NCI-H146 treated with DMSO at 0.1 percent for 48 hours (cell line): ENCODE data around the gene TPX2.
A peak's percentile ranks its signal among the peaks of the same experiment; 100 is the strongest.

Source experiments
- DNase-seq: peaks from one replicate; lab custom pipeline; 2025; ENCODE audit not compliant: unreplicated experiment; lab: John Stamatoyannopoulos, UW

The TPX2 gene

DNA sequence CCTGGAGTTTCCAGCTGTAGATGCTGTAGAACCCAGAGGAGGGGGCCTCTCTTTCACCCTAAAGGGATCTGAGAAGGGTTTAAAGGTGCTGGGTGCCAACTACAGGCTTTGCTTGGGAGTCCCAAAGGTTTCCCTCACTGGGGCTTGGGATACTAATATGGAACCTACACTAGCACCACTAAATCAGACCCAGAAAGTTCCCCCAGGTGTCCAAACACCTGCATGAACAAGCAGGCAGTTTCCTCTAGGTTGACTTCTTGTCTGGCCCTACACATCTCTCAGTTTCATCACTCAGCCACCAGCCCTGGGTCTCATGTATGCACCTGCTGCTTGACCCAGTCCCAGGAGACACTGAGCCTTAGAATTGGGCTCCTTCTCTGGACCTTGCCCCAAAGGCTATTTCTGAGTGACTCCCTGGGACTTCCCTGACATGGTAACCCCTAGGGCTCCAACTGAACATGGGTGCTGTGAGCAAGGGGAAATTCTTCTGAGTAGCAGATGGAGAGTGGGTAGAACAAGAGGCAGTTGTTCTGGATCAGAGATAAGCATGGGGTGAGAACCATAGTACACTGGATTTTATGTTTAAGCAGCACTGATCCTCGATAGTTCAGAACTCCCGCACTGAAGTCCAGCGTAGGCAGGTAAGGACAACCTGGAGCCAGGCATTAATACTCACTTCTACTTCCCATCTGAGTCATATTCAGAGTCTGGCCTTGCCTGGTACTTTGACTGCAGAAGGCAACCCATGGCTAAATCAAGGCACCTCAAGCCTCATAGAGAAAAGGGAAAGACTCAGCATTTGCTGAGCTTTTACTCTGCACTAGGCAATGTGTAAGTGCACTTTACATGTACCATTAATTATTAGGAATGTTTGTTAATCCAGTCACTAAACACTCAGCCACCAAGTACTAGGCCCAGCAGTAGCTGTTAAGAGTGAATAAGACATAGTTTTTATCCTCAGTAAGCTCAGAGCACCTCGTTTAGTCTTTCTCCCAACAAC lies 33.2 kb upstream of the TPX2 start:
- DNase-seq: no peak

DNA sequence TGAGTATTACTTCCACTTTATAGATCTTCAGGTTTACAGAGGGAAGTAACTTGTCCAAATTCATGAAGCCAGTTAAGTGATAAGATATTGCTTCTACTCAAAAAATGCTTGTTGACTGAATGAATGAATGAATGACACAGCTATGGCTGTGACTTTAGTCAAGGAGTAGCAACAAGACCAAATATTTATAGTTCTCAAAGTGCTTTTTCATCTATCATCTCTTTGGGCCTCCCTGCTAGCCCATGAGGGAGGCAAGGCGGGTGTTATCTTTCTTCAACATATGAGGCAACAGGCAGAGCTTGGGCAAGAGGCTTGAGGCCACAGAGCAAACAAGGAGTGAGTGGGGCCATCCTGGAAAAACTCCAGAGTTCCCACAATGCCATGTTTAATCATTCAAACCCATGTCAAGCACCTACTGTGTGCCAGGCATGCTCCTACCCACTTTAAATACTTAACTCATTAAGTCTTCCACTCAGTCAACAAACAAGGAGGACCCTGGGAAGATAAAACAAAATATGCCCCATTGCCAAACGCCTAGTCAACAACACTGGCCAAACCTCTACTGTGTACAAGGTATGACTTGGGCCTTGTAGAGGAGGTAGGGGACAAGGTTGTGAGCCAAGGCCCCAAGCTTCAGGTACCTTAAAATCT lies 32.4 kb upstream of the TPX2 start:
- no peak for DNase-seq

DNA sequence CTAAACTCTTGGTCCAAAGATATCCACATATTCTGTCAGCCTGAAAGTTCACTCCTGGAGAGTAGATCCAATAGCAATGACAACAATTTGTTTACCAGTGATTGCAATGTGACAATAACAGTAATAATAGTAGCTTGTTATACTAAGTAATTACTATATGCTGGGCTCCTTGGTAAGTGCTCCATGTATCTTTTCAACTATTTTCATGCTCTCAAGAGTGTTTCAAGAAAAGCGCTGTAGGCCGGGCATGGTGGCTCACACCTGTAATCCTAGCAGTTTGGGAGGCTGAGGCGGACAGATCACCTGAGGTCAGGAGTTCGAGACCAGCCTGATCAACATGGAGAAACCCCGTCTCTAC lies 31.9 kb upstream of the TPX2 start:
- DNase-seq: no peak

DNA sequence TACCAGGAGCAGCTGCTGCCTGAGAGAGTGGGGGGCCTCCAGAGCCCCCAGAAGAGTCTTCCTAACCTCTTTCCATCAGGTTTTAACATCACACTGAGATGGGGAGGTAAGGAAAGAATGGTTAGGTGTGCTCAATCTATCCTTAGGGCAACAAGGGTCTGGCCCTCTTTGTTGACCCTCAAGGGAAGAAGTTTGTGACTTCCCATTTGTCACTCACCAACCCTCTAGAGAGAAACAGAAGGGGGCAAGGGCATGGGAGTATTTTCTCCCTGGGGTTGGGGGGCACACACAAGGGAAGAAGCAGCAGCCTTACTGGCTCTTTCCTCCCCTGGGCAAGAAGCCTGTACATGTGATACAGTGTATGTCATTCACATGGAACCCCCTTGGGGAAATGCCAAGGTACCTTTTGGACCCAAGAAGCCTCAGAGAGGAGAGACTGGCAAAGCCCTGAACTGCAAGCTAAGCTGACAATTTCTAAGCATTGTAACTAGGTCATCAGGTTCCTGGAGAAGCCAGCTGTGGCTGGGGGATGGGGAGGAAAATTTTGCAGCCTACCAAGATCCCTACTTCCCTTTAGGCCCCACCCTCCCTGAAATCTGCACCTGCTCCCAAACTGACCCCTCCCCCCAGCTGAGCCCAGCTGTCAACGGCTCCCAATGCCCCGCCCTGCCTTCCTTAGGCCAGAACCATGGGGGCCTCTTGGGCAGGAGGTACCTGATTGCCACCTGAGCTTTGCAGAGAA lies 30.9 kb upstream of the TPX2 start:
- DNase-seq: peak; percentile 99

DNA sequence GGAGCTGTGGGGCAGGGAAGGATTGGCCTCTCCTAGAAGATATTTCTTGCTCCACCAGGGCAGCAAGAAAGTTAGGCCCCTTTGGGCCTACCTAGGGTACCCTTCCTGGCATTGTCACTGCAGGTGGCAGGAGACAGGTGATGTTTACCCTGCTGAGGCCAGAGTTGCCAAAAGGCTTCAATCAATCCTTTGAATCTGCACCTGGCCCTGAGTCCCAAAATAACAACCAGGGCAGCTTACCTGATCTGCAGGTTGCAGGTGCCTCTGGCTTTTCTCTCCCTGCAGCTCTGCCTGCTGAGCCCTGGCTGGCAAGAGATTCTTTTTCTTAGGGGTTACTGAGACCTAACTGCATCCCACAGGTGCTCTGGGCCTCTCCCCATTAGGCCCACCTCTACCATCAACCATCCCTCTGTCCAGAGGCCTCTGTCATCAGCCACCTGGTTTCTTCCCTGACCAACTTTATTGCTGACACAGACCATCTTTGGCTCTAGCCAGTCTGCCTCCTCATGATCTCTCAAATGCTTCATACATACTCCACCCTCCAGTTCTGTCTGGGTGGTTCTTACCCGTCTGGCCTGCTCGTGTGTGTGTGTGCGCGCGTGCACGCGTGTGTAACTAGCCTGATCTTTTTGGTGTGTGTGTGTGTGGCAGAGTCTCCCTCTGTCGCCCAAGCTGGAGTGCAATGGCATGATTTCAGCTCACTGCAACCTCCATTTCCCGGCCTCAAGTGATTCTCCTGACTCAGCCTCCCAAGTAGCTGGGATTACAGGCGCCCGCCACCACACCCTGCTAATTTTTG lies 30.2 kb upstream of the TPX2 start:
- DNase-seq: peak; percentile 99

DNA sequence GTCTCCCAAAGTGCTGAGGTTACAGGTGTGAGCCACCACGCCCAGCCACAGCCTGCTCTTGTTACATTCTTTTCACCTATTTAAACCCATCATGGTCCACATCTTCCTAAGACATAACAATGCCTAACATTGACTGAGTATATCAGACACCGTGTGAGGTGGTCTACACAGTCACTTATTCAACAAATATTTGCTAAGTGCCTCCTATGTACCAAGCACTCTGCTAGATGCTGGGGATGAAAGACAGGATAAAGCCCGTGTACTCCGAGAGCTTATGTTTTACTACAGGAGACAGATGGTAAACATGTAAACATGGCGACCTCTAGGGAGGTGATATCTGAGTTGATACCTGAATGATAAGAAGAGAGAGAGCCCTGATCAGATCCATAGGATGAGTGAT lies 29.2 kb upstream of the TPX2 start:
- DNase-seq: no peak

DNA sequence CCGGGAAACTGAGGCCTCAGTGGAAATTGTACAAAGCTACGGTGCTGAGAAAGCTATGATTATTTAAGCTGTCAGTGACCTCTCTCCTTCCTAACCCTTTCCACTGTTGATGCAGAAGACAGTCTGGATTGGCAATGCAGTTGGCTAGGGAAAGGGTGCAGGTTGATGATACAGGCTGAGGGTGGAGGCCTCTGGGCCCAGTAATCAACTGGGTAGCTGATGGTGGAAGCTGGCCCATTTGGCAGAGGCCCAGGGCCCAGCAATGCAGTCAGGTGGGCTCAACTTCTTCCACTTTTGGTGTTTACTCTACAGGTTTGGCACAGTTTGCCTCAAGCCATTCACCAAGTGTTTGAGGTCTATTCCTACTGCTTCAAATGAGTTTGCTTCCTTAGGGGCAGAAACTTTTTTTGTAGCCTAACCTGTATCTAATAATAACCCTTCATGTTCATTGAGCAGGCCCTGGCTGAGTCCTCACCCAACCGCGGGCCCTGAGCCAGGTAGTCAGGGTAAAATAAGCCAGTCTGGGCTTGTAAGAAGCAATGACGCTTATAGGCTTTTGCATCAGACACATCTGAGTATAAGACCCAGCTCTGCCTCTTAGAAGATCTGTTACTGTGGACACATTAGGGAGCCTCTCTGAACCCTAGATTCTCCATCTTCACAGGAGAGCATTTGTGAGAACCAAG lies 28.5 kb upstream of the TPX2 start:
- no peak for DNase-seq

DNA sequence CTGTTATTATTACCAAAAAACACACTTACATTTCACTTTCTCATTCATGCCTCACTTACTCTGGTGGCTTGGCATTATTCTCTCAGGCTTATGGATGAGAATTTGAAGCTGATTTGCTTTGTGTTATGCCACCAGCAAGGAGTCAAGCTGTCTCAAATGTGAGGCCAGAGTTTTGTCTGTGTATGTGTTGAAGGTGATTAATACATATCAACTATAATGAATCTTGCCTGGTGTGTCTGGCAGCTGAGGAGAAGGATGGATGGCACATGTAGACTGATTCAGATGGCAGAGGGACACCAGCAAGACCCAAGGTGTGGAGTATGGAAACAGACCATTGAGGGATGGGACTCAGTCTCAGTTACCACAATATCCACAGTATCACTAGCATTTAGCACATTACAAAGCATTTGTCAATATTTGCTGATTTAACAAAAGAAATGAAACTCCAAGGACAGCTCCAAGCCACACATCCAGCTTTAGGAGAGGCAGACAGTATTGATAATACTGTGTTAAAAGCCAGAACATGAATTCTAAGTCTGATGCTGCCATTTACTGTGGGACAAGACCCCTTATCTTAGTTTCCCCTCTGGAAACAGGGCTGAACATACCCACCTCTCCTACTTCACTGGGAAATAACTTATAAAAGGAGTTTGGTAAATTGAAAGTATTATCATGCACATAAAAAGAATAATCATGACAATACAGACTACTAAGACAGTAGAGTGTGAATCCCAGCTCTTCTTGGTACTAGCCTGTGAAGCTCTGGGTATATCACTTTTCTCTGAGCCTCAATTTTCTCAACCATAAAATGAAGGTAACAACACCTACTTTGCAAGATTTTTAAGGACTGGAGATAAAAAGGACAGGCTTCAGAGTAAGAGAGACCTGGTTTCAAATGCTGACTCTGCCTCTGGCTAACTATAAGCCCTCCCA lies 27.6 kb upstream of the TPX2 start:
- peak; percentile 88 for DNase-seq

DNA sequence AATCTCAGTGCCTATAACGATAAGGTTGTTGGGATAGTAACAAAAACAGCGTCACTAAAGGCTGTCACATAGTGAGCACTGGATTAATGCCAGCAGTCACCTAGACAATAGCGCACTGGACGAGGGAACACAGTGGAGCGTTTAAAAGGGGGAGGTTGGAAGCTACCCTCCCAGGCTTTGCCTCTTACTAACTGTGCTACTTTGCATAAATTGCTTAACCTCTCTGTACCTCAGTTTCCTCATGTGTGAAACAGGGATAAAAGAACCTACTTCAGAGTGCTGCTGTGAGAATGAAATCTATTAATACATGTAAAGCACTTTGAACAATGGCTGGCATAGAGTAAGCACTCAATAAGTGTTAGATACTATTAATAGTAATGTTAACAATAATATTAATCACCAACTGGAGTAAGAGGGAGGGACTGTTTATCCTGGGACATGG lies 27.0 kb upstream of the TPX2 start:
- peak; percentile 69 for DNase-seq

DNA sequence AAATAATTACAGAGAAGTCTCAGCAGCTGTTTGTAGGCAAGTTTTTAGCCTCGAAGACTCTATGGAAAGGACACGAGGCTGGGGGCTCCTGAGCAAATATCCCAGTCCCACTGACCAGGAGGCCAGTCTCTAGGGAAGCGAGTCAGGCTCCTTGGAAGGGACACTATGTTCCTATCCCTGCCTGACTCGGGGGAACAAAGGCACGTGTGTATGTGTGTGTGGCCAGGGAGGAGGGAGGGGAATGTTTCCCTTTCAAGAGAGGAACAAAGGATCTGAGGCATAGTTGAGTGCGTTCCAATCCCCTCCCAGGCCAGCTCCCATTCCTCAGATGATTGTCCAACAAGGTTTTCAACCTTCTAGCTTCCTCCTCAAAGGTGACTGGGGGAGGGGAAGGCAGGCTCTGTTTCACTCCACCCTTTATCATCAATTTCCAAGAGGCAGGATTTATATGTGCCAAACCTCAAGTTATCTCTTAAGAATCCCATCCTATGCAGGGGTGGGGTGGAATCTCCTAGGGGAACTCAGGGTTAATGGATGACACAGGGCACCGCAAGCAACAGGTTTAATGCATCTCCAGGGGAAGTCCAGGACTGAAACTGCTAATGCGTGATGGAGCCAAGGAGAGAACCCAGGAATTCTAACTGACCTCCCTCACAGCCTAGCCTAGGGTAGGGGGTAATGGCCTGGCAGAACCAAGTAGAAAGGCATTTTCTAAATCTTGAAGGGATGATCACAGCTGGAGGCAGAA lies 26.4 kb upstream of the TPX2 start:
- no peak for DNase-seq

DNA sequence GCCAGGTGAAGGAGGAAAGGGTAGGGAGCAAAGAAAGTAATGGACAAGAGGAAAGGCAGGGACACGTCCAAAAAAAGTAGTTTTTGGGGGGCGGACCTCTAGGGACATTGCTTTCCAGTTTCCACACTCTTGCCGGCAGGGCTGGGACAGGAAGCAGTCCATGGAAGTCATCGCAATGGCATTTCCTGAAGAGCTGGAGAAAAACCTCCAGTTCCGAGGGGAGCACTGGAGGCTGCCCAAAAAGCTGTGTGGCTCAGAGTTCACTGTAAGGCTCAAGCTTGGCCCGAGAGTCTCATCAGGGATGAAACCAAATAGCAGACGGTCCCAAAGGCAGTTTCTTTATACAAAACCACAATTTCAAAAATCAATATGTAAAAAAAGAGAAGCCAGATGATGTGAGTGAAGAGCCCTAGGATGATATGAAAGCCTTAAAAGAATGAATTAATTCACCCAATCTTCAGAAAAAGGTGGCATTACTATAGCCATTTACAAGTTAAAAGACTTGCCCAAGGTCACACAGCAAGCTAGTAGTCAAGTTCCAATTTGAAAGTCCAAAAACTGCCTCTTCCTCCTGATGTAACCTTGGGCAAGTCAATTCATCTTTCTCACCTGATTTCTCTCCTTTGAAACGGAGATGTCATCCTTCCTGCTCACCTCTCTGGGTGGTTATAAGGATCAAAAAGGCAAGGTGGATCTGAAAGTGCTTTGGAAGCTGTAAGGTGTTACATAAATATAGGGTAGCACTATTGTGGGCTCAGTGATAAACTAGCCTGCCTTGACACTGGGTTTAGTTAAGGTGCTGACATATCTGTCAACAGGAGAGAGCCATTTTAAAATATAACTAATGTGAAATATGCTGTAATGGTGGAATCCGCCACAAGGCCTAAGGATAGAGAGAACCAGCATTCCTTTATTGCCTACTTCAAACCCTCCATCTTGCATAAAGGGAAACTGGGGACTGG lies 25.5 kb upstream of the TPX2 start:
- DNase-seq: no peak

DNA sequence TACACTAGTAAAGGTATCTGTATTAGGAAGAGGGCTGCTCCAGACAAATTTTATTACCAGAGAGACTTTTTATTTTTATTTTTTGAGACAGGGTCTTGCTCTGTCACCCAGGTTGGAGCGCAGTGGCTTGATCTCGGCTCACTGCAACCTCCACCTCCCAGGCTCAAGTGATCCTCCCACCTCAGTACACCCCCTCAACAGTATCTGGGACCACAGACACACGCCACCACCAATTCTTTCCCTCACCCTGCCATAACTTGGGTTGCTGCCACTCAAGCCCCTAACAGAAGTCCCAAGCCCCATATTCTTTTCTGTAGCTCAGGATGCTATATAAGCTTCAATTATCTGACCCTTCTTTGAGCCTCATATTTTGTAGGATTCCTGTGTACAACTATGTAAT lies 23.3 kb upstream of the TPX2 start:
- no peak for DNase-seq

DNA sequence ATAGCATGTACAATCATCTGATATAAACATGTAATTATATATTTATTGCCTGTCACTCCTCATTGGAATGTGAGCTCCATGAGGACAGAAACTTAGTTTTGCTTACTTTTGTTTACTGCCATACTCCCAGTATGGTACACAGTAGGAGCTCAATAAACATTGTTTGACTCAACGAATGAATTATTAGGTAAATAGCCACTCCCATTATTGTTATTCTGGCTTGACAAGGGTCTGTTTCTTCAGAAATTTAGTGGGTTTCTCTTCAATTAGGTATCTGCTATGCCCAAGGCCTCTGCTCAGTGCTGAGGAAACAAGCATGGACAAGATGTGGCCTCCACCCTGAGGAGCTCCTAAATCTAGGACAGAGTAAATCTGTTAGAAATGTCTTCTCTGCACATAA lies 22.7 kb upstream of the TPX2 start:
- no peak for DNase-seq

DNA sequence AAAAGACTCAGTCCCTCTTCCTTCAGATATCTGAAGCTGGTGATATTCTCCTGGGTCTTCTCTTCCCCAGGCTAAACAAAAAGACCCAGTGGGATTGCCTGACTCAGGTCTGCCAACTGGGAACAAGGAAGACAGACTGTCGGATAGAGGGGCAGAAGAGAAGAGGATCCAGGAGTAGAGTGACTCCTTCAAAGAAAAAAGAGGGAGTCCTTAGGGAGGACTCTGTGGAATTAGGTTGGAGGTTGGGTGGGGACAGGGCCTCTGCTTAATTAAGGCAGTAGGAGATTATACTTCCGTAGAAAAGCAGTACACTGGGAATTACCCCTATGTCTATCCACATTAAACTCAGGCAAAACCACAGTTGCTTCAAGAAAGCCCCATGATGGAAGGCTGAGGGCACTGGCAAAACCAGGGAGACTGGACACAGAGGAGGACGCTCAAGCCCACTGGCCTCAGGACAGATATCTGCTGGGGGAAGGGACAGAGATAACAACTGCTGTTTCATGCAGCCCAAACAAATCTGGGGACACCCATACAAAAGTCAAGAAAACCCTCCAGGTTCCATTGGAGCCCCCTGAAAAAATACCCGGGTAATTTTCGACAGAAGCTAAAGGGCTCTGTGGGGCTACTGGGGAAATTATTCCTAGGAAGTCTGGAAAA lies 22.1 kb upstream of the TPX2 start:
- DNase-seq: no peak

DNA sequence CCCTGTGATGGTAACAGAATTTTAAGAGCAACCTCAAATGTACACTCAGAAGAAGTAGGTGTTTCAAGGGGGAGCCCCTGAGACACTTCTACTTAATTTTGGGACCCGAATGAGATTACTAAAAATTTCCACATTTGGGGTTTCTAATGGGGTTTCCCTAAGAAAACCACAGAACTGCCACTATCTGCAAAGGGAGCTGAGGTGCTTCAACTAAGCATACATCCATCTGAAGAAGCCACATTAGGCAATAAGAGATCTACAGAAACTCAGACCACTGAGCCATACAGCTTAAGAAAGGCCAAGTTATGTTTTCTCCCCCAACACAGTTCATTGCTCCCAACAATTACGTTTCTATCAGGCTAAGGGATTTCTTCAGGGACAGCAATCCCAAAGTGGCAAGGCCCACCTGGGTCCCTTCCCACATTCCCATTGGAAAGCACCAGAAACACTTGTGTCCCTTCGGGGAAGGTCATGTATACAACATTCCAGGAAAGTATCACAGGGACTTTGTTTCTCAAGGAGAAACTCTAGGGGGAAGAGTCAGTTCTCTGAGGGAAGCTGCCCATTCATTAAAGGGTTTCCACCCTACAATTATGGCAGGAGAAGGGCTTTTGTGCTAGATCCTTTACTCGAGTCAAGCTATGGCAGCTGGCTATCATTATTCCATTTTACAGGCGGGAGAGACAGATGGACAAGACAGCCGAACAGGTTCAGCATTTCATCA lies 21.4 kb upstream of the TPX2 start:
- DNase-seq: no peak

DNA sequence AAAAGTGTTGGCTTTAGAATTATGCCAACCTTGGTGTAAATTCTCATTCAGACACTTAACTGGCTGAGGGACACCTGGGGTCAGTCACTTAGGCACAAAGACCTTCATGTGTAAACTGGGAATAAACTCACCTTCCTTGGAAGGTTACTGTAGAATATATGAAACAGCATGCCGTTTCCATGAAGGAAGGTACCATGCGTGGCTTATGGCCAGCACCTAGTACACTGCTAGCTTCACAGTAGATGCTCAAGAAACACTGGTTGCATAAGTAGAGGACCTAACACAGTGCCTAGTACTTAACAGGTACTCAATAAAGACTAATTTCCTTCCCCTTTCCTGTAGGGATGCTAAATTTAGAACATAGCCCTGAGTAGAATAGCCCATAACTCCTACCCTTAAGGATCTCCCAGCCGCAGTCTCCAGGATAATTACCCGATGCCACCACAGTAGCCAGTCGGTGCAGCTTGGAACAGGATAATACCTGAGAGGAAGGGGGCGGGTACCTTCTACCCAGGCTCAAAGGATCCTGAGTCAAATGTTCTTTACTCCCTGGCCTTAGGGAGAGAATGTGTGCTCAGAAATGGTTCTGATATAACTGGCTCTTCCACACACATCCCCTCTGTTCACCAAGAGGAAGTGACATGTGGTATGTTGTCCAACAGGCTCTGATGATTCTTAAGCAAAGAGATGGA lies 20.0 kb upstream of the TPX2 start:
- DNase-seq: no peak
